ENCODE measurements around the gene NDE1.
"Not testable (repeated sequence)": the region's sequence is repeated elsewhere in the genome, so short reads cannot be mapped to it uniquely, and the experiment has no call there.

Gene NDE1

DNA sequence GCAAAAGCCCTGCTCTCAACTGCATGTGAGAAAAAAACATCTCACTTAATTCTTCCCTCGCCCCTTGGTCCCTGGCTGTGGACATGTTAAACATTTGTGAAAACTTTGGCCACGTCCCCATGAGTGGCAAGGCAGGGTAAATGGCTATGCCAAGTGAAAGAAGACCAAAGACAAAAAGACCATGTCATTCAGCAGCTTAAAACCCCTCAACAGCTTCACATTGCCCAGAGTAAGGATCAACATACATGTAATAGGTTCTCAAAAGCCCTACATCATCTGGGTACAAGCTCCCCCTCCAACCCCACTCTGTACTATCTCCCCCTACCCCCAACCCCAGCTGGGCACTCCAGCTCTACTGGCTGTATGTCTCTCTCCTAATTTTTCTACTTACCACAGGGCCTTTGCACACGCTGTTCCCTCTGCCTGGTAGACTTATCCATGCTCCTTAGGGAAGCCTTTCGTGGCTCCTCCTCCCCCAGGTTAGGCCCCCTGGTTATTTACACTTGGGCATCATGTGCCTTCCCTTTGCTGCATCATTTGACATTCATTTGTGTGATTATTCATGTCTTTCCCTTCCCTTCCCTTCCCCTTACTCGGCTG, 75.7 kb downstream of the NDE1 start:
- no peak for TF ChIP-seq POLR2A (IDR thresholded peaks at IDR 0.05; ENCODE audit: extremely low read depth, insufficient read length)
- TF ChIP-seq, protein P1, sequence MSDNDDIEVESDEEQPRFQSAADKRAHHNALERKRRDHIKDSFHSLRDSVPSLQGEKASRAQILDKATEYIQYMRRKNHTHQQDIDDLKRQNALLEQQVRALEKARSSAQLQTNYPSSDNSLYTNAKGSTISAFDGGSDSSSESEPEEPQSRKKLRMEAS (IDR thresholded peaks at IDR 0.05; ENCODE audit: low read depth, low read length), result no peak
- TF ChIP-seq, protein P2, sequence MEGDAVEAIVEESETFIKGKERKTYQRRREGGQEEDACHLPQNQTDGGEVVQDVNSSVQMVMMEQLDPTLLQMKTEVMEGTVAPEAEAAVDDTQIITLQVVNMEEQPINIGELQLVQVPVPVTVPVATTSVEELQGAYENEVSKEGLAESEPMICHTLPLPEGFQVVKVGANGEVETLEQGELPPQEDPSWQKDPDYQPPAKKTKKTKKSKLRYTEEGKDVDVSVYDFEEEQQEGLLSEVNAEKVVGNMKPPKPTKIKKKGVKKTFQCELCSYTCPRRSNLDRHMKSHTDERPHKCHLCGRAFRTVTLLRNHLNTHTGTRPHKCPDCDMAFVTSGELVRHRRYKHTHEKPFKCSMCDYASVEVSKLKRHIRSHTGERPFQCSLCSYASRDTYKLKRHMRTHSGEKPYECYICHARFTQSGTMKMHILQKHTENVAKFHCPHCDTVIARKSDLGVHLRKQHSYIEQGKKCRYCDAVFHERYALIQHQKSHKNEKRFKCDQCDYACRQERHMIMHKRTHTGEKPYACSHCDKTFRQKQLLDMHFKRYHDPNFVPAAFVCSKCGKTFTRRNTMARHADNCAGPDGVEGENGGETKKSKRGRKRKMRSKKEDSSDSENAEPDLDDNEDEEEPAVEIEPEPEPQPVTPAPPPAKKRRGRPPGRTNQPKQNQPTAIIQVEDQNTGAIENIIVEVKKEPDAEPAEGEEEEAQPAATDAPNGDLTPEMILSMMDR (IDR thresholded peaks at IDR 0.05; ENCODE audit: low read depth, low read length), result no peak
- DNase-seq (ENCODE audit: low read depth), result no peak
- H3K4me3 ChIP-seq (ENCODE audit: low read depth, low read length), result no peak overlapping the region

DNA sequence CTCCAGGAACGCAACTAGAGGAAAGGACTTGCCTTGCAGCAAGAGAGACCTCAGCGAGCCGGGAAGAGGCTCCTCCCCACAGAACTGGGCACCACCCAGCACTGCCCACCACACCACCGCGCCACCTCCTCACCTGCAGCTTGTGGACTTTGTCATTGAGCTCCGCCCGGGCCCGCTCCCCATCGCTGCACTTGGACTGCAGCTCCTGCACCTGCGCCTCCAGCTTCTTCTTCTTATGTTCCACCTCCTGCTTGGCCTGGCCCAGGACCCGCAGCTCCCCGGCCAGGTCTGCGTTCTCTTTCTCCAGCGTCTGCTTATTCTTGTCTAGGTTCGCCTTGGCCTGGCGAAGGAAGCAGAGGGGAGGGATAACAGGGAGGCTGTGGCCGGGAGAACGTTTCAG, 76.7 kb downstream of the NDE1 start:
- TF ChIP-seq, protein P2 (IDR thresholded peaks at IDR 0.05; ENCODE audit: low read depth, low read length), result no peak
- TF ChIP-seq, protein P1 (IDR thresholded peaks at IDR 0.05; ENCODE audit: low read depth, low read length), result no peak
- no peak for TF ChIP-seq POLR2A (IDR thresholded peaks at IDR 0.05; ENCODE audit: extremely low read depth, insufficient read length)
- no peak for TF ChIP-seq MYC (IDR thresholded peaks at IDR 0.05; ENCODE audit: low read depth, low read length)
- no peak for DNase-seq (ENCODE audit: low read depth)
- no peak overlapping the region for H3K4me3 ChIP-seq (ENCODE audit: low read depth, low read length)

DNA sequence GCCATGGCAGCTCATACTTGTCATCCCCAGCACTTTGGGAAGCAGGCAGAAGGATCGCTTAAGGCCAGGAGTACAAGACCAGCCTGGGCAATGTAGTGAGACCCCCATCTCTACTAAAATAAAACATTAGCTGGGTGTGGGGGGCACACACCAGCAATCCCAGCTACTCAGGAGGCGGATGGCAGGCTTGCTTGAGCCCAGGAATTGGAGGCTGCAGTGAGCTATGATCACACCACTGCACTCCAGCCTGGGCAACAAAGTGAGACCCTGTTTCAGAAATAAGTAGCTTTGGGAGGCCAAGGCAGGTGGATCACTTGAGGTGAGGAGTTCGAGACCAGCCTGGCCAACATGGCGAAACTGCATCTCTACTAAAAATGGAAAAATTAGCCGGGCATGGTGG, 77.7 kb downstream of the NDE1 start:
- not testable (repeated sequence) for DNase-seq (ENCODE audit: low read depth); H3K4me3 ChIP-seq (ENCODE audit: low read depth, low read length)

DNA sequence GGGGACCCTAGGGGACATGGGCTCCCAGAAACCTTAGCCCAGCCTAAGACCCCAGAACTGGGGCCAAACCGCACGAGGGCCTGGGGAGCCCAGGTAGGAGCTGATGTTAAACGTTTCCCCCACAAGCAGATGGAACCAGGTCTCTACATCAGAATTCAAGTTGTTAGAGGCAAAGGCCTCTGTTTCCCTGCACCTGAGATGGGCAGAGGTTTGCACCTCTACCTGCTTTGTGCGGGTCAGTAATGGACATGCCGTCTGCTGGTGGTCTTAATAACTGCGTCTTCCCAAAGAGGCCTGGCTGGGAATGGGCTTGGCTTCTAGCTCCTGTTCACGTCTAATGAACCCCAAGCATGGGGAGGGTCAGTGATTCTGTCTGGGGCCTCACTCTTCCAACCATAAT, 79.1 kb downstream of the NDE1 start:
- H3K4me3 ChIP-seq (ENCODE audit: low read depth, low read length), result no peak overlapping the region
- TF ChIP-seq, protein P1 (IDR thresholded peaks at IDR 0.05; ENCODE audit: low read depth, low read length), result no peak
- TF ChIP-seq, protein P2 (IDR thresholded peaks at IDR 0.05; ENCODE audit: low read depth, low read length), result no peak
- TF ChIP-seq POLR2A (IDR thresholded peaks at IDR 0.05; ENCODE audit: extremely low read depth, insufficient read length), result no peak
- TF ChIP-seq MYC (IDR thresholded peaks at IDR 0.05; ENCODE audit: low read depth, low read length), result no peak
- no peak for DNase-seq (ENCODE audit: low read depth)

DNA sequence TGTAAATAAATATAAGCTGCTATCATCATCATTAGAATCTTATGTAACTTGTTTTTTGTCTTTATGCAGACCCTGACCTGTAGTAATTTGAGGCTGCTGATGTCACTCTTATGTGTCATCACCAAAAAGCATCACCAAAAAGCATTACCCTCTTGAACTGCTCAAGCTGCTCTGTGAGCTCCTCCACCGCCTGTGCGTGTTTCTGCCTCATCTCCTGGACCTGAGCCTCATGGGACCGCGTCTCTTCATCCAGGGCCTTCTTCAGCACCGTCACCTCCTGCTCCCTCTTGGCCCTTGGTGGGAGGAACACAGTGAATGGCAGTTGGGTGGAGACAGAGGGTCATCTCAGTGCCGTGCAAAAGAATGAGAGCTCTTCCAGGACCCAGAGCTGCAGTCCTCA, 82.4 kb downstream of the NDE1 start:
- no peak for DNase-seq (ENCODE audit: low read depth)
- TF ChIP-seq, protein P2 (IDR thresholded peaks at IDR 0.05; ENCODE audit: low read depth, low read length), result no peak
- no peak for TF ChIP-seq MYC (IDR thresholded peaks at IDR 0.05; ENCODE audit: low read depth, low read length)
- no peak overlapping the region for H3K4me3 ChIP-seq (ENCODE audit: low read depth, low read length)

DNA sequence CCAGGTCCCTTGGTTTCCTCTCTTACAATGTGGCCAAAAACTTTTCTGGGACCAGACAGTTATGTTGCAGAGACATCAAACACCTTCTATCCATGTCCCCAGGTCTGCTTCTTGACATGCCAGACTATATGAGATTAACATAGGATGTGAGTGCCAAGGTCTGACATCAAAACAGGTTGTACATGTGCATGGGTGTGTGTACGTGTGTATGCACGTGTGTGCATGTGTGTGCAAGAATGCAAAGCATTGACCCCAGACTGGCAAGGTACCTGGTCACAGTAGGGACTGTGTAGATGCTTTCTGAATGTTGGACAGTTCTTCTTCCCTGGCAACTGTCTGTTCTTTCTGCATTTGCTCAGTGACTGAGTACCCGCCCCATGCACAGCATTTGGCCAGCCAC, 85.6 kb downstream of the NDE1 start:
- H3K4me3 ChIP-seq (ENCODE audit: low read depth, low read length), result no peak overlapping the region
- no peak for DNase-seq (ENCODE audit: low read depth)
- no peak for TF ChIP-seq MYC (IDR thresholded peaks at IDR 0.05; ENCODE audit: low read depth, low read length)
- no peak for TF ChIP-seq POLR2A (IDR thresholded peaks at IDR 0.05; ENCODE audit: extremely low read depth, insufficient read length)
- TF ChIP-seq, protein P1 (IDR thresholded peaks at IDR 0.05; ENCODE audit: low read depth, low read length), result no peak
- TF ChIP-seq, protein P2 (IDR thresholded peaks at IDR 0.05; ENCODE audit: low read depth, low read length), result no peak
